HEK293 (cell line): ENCODE results near the gene NSD1.

ENCODE experiments used
- CTCF ChIA-PET: fragments of 350-600 bp; formaldehyde crosslinking; extraction: SDS; loops from one replicate; lab custom pipeline; 2021; ENCODE audit warnings: antibody characterized with exemption; lab: Yijun Ruan, JAX
- POLR2A ChIA-PET: fragments of 300-600 bp; formaldehyde crosslinking; extraction: SDS; loops from one replicate; lab custom pipeline; 2020; ENCODE audit warnings: antibody characterized with exemption, inconsistent platforms; lab: Yijun Ruan, JAX
- H3K27ac ChIP-seq: fragments of 200-500 bp; sonication (Bioruptor generic); 2 replicates; pipeline ENCODE4 v1.5.1; 2014; ENCODE audit warnings: low read depth, low read length, control low read depth, inconsistent platforms; ENCODE audit errors: extremely low read depth
- H3K36me3 ChIP-seq, 2 experiments: fragments of 200-500 bp in 1 of 2; sonication (Bioruptor generic) in 1 of 2; 1 replicate in 1 of 2; 2 replicates in 1 of 2; pipeline ENCODE4 v1.5.1; 2014 to 2017; ENCODE audit warnings: inconsistent platforms in 2 of 2, low read length in 2 of 2; ENCODE audit not compliant: control insufficient read depth in 2 of 2, insufficient read depth in 1 of 2
- H3K4me1 ChIP-seq: fragments of 200-500 bp; sonication (Bioruptor generic); 2 replicates; pipeline ENCODE4 v1.5.1; 2014; ENCODE audit warnings: mild to moderate bottlenecking, low read length, inconsistent platforms; ENCODE audit not compliant: control insufficient read depth, insufficient read depth
- H3K4me3 ChIP-seq: 2 replicates; pipeline ENCODE4 v1.5.1; 2011; ENCODE audit warnings: low read depth, mild to moderate bottlenecking, control low read depth, low read length, moderate library complexity
- H3K9me3 ChIP-seq: fragments of 200-500 bp; sonication (Bioruptor generic); 2 replicates; pipeline ENCODE4 v1.5.1; 2014; ENCODE audit warnings: low read depth, low read length, inconsistent platforms; ENCODE audit not compliant: control insufficient read depth, insufficient read depth
- GLI2 ChIP-seq: fragments of 450-650 bp; formaldehyde crosslinking; IDR thresholded peaks from 2 replicates; pipeline ENCODE4; 2017; ENCODE audit warnings: missing biosample characterization, missing genetic modification characterization, low read depth, borderline replicate concordance
- HIC1 ChIP-seq: fragments of 450-650 bp; formaldehyde crosslinking; IDR thresholded peaks from 2 replicates; pipeline ENCODE4 v1.5.1; 2016; ENCODE audit warnings: missing biosample characterization, missing genetic modification characterization
- KLF1 ChIP-seq: fragments of 450-650 bp; formaldehyde crosslinking; IDR thresholded peaks from 2 replicates; pipeline ENCODE4 v1.5.1; 2016; ENCODE audit warnings: missing biosample characterization, missing genetic modification characterization
- KLF17 ChIP-seq: fragments of 450-650 bp; formaldehyde crosslinking; IDR thresholded peaks from 2 replicates; pipeline ENCODE4 v1.5.1; 2016; ENCODE audit warnings: missing biosample characterization, missing genetic modification characterization
- OSR2 ChIP-seq: fragments of 450-650 bp; formaldehyde crosslinking; IDR thresholded peaks from 2 replicates; pipeline ENCODE4 v1.5.1; 2016; ENCODE audit warnings: missing biosample characterization, missing genetic modification characterization
- REST ChIP-seq: fragments of 450-650 bp; formaldehyde crosslinking; IDR thresholded peaks from 2 replicates; pipeline ENCODE4 v1.5.1; 2016; ENCODE audit warnings: missing biosample characterization, missing genetic modification characterization
- WT1 ChIP-seq: fragments of 450-650 bp; formaldehyde crosslinking; IDR thresholded peaks from 2 replicates; pipeline ENCODE4 v1.5.1; 2016; ENCODE audit warnings: missing biosample characterization, missing genetic modification characterization
- ZNF10 ChIP-seq: fragments of 450-650 bp; formaldehyde crosslinking; IDR thresholded peaks from 2 replicates; pipeline ENCODE4 v1.5.1; 2017; ENCODE audit warnings: missing biosample characterization, missing genetic modification characterization
- ZNF114 ChIP-seq: fragments of 450-650 bp; formaldehyde crosslinking; IDR thresholded peaks from 2 replicates; pipeline ENCODE4 v1.5.0; 2017; ENCODE audit warnings: missing biosample characterization, missing genetic modification characterization
- ZNF184 ChIP-seq: fragments of 450-650 bp; IDR thresholded peaks from 2 replicates; pipeline ENCODE4 v1.5.1; 2018; ENCODE audit warnings: missing biosample characterization, mild to moderate bottlenecking, missing genetic modification characterization
- ZNF23 ChIP-seq: fragments of 450-650 bp; formaldehyde crosslinking; IDR thresholded peaks from 2 replicates; pipeline ENCODE4 v1.5.1; 2016; ENCODE audit warnings: missing biosample characterization, missing genetic modification characterization, borderline replicate concordance
- ZNF266 ChIP-seq: fragments of 450-650 bp; formaldehyde crosslinking; IDR thresholded peaks from 2 replicates; pipeline ENCODE4 v1.5.1; 2016; ENCODE audit warnings: missing biosample characterization, missing genetic modification characterization, low read depth
- ZNF335 ChIP-seq: fragments of 450-650 bp; formaldehyde crosslinking; conservative IDR thresholded peaks from 2 replicates; pipeline ENCODE4 v1.5.1; 2016; ENCODE audit warnings: missing biosample characterization, missing genetic modification characterization
- ZNF362 ChIP-seq: fragments of 450-650 bp; formaldehyde crosslinking; IDR thresholded peaks from 2 replicates; pipeline ENCODE4 v1.5.1; 2016; ENCODE audit warnings: missing biosample characterization, missing genetic modification characterization
- ZNF449 ChIP-seq: fragments of 450-650 bp; formaldehyde crosslinking; IDR thresholded peaks from 2 replicates; pipeline ENCODE4 v1.5.1; 2017; ENCODE audit warnings: missing biosample characterization, mild to moderate bottlenecking, missing genetic modification characterization, moderate library complexity
- ZNF549 ChIP-seq: fragments of 450-650 bp; IDR thresholded peaks from 2 replicates; pipeline ENCODE4 v1.5.1; 2018; ENCODE audit warnings: missing biosample characterization, missing genetic modification characterization, mild to moderate bottlenecking, inconsistent platforms, moderate library complexity
- ZNF560 ChIP-seq: fragments of 450-650 bp; formaldehyde crosslinking; IDR thresholded peaks from 2 replicates; pipeline ENCODE4 v1.5.1; 2017; ENCODE audit warnings: missing biosample characterization, missing genetic modification characterization, borderline replicate concordance
- ZNF621 ChIP-seq: fragments of 450-650 bp; formaldehyde crosslinking; IDR thresholded peaks from 2 replicates; pipeline ENCODE4 v1.5.1; 2017; ENCODE audit warnings: missing biosample characterization, missing genetic modification characterization
- ZSCAN23 ChIP-seq: fragments of 450-650 bp; formaldehyde crosslinking; IDR thresholded peaks from 2 replicates; pipeline ENCODE4 v1.5.1; 2016; ENCODE audit warnings: missing biosample characterization, missing genetic modification characterization
- TF ChIP-seq, protein P1 (sequence below): fragments of 450-650 bp; formaldehyde crosslinking; IDR thresholded peaks from 2 replicates; pipeline ENCODE4 v1.5.1; 2016; ENCODE audit warnings: missing biosample characterization, missing genetic modification characterization
- TF ChIP-seq, protein P2 (sequence below): fragments of 450-650 bp; formaldehyde crosslinking; IDR thresholded peaks from 2 replicates; pipeline ENCODE4 v1.5.1; 2017; ENCODE audit warnings: missing biosample characterization, missing genetic modification characterization
- TF ChIP-seq, protein P3 (sequence below): fragments of 450-650 bp; formaldehyde crosslinking; IDR thresholded peaks from 2 replicates; pipeline ENCODE4 v1.5.1; 2016; ENCODE audit warnings: missing biosample characterization, missing genetic modification characterization, low read depth

The NSD1 gene

GRCh38 chr5:177253252-177253651 lies 119.7 kb downstream of the NSD1 start (continued):
- TF ChIP-seq ZNF560 (tag by site-specific recombination) (no peak), ZNF621 (no peak), HIC1 (no peak), WT1 (tag by site-specific recombination) (no peak), ZNF10 (tag by site-specific recombination) (no peak)

- H3K9me3 ChIP-seq: no peaks in the 10 kb centered on the region
- no peaks in the 10 kb centered on the region for H3K4me1 ChIP-seq
- H3K36me3 ChIP-seq: peaks cover 69 to 93% of the 10 kb centered on the region in 2 experiments
- CTCF ChIA-PET: no interaction called here
- POLR2A ChIA-PET: interaction anchor here (0.6 kb wide), 1 partner anchor 24 kb away, joined by 3 read pairs; no protein-coding TSS in a partner anchor
- H3K27ac ChIP-seq: no peak overlapping the region
- no peak overlapping the region for H3K4me3 ChIP-seq
- TF ChIP-seq ZNF549 (tag by site-specific recombination) (no peak), KLF1 (peak; percentile 56), ZNF23 (tag by site-specific recombination) (no peak), ZNF449 (tag by site-specific recombination) (peak; percentile 87), REST (tag by site-specific recombination) (no peak), ZNF184 (tag by site-specific recombination) (no peak), ZNF335 (tag by site-specific recombination) (no peak), WT1 (tag by site-specific recombination) (no peak), ZNF362 (tag by site-specific recombination) (peak; percentile 61; the same call in 1 of the 2 replicates), ZNF266 (no peak), ZSCAN23 (tag by site-specific recombination) (no peak), GLI2 (tag by site-specific recombination) (no peak), ZNF114 (tag by site-specific recombination) (no peak), OSR2 (tag by site-specific recombination) (0 out of 2 replicates have a peak, but pooled peaks have one; percentile 10), KLF17 (tag by site-specific recombination) (no peak)
- TF ChIP-seq, protein P1, sequence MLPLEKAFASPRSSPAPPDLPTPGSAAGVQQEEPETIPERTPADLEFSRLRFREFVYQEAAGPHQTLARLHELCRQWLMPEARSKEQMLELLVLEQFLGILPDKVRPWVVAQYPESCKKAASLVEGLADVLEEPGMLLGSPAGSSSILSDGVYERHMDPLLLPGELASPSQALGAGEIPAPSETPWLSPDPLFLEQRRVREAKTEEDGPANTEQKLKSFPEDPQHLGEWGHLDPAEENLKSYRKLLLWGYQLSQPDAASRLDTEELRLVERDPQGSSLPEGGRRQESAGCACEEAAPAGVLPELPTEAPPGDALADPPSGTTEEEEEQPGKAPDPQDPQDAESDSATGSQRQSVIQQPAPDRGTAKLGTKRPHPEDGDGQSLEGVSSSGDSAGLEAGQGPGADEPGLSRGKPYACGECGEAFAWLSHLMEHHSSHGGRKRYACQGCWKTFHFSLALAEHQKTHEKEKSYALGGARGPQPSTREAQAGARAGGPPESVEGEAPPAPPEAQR (tag by site-specific recombination): no peak
- TF ChIP-seq, protein P2, sequence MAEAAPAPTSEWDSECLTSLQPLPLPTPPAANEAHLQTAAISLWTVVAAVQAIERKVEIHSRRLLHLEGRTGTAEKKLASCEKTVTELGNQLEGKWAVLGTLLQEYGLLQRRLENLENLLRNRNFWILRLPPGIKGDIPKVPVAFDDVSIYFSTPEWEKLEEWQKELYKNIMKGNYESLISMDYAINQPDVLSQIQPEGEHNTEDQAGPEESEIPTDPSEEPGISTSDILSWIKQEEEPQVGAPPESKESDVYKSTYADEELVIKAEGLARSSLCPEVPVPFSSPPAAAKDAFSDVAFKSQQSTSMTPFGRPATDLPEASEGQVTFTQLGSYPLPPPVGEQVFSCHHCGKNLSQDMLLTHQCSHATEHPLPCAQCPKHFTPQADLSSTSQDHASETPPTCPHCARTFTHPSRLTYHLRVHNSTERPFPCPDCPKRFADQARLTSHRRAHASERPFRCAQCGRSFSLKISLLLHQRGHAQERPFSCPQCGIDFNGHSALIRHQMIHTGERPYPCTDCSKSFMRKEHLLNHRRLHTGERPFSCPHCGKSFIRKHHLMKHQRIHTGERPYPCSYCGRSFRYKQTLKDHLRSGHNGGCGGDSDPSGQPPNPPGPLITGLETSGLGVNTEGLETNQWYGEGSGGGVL: no peak
- TF ChIP-seq, protein P3, sequence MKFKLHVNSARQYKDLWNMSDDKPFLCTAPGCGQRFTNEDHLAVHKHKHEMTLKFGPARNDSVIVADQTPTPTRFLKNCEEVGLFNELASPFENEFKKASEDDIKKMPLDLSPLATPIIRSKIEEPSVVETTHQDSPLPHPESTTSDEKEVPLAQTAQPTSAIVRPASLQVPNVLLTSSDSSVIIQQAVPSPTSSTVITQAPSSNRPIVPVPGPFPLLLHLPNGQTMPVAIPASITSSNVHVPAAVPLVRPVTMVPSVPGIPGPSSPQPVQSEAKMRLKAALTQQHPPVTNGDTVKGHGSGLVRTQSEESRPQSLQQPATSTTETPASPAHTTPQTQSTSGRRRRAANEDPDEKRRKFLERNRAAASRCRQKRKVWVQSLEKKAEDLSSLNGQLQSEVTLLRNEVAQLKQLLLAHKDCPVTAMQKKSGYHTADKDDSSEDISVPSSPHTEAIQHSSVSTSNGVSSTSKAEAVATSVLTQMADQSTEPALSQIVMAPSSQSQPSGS (tag by site-specific recombination): no peak
These were observed 122.7 kb downstream of the NSD1 start for GRCh38 chr5:177256296-177256695.
